HG03064 (cell line): ENCODE results near the gene CPZ.
"Not testable (repeated sequence)": the region's sequence is repeated elsewhere in the genome, so short reads cannot be mapped to it uniquely, and the experiment has no call there.

Experiments used
- ATAC-seq: cut with Tn5 transposase; IDR thresholded peaks from one replicate; pipeline ENCODE4 v1.9.1; 2021; ENCODE audit warnings: low read depth; ENCODE audit not compliant: unreplicated experiment

Gene CPZ

DNA sequence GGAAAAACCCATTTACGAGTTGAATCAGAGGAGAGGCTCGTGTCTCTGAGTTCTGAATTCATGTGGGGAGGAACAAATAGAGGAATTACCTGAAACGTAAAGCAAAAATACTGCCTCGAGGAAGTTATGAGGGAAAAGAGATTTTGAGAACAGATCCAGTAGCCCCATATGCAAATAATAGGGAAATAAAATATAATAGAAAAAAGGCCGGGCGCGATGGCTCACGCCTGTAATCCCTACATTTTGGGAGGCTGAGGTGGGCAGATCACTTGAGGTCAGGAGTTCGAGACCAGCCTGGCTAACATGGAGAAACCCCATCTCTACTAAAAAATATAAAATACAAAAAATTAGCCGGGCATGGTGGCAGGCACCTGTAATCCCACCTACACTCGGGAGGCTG lies 42.2 kb downstream of the CPZ start:
- not testable (repeated sequence) for ATAC-seq

GRCh38 chr4:8635897-8636554 lies 43.5 kb downstream of the CPZ start:
- not testable (repeated sequence) for ATAC-seq

GRCh38 chr4:8637456-8637984 lies 45.0 kb downstream of the CPZ start:
- no peak for ATAC-seq

- no peak for ATAC-seq
Measured at GRCh38 chr4:8639021-8639420, 46.5 kb downstream of the CPZ start.

- no peak for ATAC-seq
Measured at GRCh38 chr4:8639777-8640720, 47.5 kb downstream of the CPZ start.

DNA sequence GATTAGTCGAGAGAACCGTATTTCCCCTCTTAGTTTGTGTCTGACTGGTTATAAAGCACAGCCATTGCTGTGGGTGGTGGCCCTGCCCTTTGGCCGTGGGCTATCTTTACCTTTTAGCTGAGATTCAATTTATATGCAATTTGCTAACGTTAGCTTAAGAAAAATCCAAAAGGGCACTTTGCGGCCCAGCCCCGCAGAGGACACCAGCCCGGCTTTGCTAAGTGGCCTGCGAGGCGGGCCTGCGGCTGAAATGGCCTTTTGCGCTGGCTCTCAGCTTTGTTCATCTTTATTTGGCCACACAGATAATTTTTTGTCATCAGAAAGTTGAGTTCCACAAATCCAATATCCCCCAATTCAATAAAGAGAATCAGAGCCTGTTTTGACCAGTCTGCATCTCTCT lies 48.3 kb downstream of the CPZ start:
- no peak for ATAC-seq

DNA sequence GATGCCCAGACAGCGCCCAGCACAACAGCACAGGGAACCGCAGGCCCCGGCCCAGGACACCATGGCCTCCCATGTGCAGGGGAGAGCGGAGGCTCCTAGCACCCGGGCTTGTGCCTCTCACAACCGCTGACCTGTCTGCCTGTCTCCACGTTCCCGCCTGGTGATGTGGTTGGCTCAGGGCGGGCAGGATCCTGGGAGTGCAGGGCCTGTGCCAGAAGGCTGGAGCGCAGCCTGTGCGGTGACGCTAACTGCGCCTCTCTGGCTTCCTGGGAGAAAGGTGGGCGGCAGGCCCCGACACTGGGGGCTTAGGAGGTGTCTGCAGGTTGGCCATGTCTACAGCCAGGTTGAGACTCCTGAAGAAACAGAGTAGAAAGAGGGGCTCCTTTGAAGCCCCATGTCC lies 48.7 kb downstream of the CPZ start:
- ATAC-seq, result no peak

DNA sequence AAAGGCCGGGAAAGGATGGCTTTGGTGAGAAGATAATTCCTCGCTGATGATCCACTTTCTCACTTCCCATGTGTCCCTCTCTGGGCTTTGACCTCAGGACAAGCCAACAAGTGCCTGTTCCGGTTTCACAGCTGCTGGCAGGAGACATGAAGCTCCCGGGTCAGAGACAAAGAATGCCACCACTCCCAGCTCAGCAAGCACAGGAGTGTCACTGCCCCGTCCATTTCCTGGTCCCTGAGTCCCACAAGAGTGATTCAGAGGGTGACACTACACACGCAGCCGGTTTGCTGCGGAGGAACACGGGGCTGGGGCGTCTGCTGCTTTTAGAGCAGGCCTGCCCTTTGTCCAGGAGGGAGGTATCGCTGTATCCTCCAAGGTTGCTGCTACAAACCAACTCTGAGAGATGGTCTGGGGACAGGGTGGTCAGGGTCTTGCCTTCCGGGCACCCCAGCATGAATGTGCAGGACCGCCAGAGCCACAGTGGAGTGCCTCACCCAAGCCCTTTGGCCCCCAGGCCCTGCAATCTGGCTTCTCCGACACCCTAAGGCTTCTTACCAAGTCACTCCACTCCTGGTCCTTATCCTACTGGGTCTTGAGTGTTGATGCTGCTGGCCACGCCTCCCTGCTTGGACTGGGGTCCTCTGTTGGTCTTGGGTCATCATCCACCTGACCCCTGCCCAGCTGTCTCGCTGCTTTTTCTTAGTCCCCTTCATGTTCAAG lies 49.5 kb downstream of the CPZ start:
- ATAC-seq, result no peak

GRCh38 chr4:8642651-8643321 lies 50.2 kb downstream of the CPZ start:
- ATAC-seq, result no peak

GRCh38 chr4:8643441-8643840 lies 50.9 kb downstream of the CPZ start:
- no peak for ATAC-seq

DNA sequence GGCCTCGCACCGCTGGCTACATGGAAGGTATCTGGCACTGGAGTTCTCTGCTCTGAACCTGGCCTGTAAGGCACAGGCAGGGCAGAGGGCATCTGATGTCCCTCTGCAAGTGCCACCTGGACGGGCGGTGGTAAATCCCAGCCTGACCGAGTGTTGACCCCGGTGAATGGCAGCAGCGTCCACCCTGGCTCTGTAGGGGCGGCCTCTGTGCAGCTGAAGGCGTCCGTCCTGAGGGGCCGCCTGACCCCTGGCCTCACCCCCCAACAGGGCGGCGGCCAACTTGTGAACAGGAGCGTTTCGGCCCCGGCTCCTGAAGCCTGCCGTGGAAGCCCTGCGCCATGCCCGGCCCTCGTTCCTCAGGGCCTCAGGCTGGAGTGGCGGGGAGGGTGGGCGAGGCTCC lies 51.4 kb downstream of the CPZ start:
- ATAC-seq, result no peak

DNA sequence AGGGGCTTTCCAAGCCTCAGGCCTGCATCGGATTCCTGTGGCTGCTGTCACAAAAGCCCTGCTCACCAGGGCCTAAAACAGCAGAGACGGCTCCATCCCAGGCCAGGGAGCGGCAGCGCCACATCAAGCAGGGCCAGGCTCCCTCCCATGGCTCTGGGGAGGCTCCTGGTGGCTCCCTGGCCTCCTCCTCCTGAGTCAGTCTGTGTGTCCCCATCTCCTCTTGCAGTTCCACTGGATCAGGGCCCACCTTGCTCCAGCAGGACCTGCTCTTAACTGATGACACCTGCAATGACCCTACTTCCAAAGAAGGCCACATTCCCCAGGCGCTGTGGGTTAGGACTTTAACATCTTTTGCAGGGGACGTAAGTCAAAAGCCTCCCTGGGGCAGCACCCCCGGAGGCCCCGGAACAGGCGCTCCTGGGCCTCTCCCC lies 51.9 kb downstream of the CPZ start:
- no peak for ATAC-seq

GRCh38 chr4:8644966-8645752 lies 52.6 kb downstream of the CPZ start:
- no peak for ATAC-seq

- no peak for ATAC-seq
Measured at GRCh38 chr4:8645753-8646124, 53.2 kb downstream of the CPZ start.

DNA sequence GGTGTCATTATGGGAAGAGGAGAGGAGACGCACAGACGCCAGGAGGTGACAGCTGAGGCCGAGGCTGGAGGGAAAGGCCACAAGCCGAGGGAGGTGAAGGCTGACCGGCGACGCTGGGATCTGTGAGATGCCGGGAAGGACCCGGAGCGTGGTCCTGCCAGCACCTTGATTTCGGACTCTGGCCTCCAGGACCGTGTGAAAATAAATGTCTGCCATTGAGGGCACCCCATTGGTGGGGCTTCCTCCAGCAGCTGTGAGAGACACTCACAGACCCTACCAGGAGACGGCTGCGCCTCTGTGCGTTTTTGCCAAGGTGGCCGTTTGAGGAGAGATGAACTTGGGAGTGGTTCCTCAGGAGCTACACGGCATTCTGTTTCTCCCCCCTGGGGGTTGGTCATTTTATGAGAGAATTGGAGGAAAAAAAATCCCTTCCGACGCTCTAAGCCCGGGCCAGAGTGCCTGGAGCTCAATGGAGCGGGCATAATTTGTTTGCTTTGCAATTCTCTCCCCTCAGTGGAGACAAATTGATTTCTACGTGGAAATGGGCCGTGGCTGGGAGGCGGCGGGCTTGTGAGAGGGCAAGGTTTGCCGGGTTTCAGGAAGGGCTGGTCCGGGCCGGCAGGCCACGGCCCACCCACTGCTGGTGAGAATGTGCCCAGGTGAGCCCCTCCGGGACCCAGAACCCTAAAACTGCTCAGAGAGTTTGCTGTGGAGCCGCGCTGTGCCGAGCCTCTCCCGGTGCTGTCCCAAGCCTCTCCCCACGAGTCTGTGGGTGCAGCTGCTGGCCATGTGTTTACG lies 53.9 kb downstream of the CPZ start:
- ATAC-seq, result no peak

DNA sequence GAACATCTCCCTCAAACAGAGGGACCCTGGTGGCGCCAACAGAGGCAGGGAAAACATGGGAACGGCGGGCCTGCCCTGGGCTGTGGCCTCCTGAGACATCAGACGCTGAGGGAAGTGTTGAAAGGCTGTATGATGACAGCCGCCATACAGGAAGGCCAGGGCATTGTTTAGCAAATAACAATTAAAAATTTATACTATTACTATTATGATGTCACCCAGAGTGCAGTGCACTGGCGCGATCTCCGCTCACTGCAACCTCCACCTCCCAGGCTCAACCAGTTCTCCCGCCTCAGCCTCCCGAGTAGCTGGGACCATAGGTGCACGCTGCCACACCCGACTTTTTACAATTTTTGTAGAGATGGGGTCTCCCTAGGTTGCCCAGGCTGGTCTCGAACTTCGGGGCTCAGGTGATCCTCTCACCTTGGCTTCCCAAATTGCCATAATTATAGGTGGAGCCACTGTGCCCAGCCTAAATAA lies 54.6 kb downstream of the CPZ start:
- no peak for ATAC-seq

DNA sequence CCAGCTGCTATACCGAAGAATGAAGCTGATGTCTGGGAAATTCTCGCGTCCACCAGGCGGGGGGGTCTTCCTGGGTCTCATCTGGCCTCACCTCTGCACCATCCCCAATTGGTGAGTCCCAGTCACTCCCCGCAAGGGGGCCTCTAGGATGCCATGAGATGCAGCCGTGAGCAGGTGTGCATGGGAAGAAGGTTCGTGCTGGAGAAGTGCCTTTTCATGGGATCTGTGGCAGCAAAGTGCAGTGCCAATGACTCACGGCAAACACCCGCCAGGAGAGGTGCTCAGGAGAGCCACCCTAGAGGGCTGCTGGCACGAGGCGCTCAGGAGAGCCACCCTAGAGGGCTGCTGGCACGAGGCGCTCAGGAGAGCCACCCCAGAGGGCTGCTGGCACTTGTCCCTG lies 55.1 kb downstream of the CPZ start:
- no peak for ATAC-seq

- ATAC-seq, result no peak
Measured at GRCh38 chr4:8648296-8648695, 55.7 kb downstream of the CPZ start.
